HCT116 (cell line): ENCODE measurements around the gene ZNF207. TPM values are rescaled to one million over a fixed set of nuclear protein-coding genes. Genes with fewer than 3 reads are reported as not detected.
"Not testable (repeated sequence)": the region's sequence is repeated elsewhere in the genome, so short reads cannot be mapped to it uniquely, and the experiment has no call there.

Experiments used
- ATAC-seq: fragments of 200-7000 bp; cut with Tn5 transposase; 2 replicates; pipeline ENCODE4 v1.9.1; 2020; ENCODE audit warnings: mild to moderate bottlenecking, moderate library complexity
- BruUV-seq: library from RNA; stranded (reverse); fragments of 400-500 nt; replicated peaks from 2 replicates; lab custom pipeline; 2021; lab: Mats Ljungman, UMichigan
- CTCF ChIA-PET: fragments of 300-600 bp; sonication (Branson Sonifier 250); formaldehyde crosslinking; loops from one replicate; lab custom pipeline; 2021; ENCODE audit warnings: antibody characterized with exemption; lab: Charles Lee
- POLR2A ChIA-PET: fragments of 300-600, 350-600 bp; sonication (Branson Sonifier 250); formaldehyde crosslinking; loops from one replicate; lab custom pipeline; 2021; ENCODE audit warnings: antibody characterized with exemption; lab: Charles Lee
- RAD21 ChIA-PET, 2 experiments: fragments of 300-600 bp; sonication (Branson Sonifier 250); formaldehyde crosslinking; loops; one replicate each; lab custom pipeline; 2023; ENCODE audit warnings: low total read pairs in 2 of 2; ENCODE audit not compliant: uncharacterized antibody in 2 of 2, unreplicated experiment in 2 of 2, low non-redundant PET in 1 of 2; lab: Charles Lee
- DNase-seq: peaks from one replicate; pipeline ENCODE4 v3.0.0-alpha.2; 2010; ENCODE audit warnings: low read depth, low spot score
- H2AFZ ChIP-seq: fragments of 200-600 bp; shearing (Covaris generic), sonication (generic); 2 replicates; pipeline ENCODE4 v1.6.1; 2017; ENCODE audit warnings: low read depth, mixed run types, mixed read lengths, antibody characterized with exemption, low read length; ENCODE audit not compliant: poor library complexity, severe bottlenecking
- H3K27ac ChIP-seq: 2 replicates; pipeline ENCODE4 v1.5.1; 2012; ENCODE audit warnings: low read depth, low read length
- H3K27me3 ChIP-seq: fragments of 200-600 bp; sonication (generic); 2 replicates; pipeline ENCODE4 v1.6.1; 2016; ENCODE audit warnings: mixed run types, low read length, mixed read lengths; ENCODE audit not compliant: insufficient read depth
- H3K36me3 ChIP-seq, 2 experiments: fragments of 200-500 bp in 1 of 2; fragments of 200-600 bp in 1 of 2; sonication (Bioruptor generic) in 1 of 2; sonication (generic) in 1 of 2; 2 replicates each; pipeline versions ENCODE4 v1.5.1 to v1.6.1; 2014 to 2016; ENCODE audit warnings: low read length in 2 of 2, inconsistent platforms in 1 of 2, mixed read lengths in 1 of 2, mixed run types in 1 of 2; ENCODE audit not compliant: insufficient read depth in 2 of 2, control insufficient read depth in 1 of 2
- H3K4me1 ChIP-seq, 2 experiments: fragments of 200-600 bp in 1 of 2; sonication (generic) in 1 of 2; 2 replicates each; pipeline versions ENCODE4 v1.5.1 to v1.6.1; 2012 to 2017; ENCODE audit warnings: low read length in 2 of 2, inconsistent platforms in 1 of 2, mild to moderate bottlenecking in 1 of 2, mixed read lengths in 1 of 2, mixed run types in 1 of 2, moderate library complexity in 1 of 2; ENCODE audit not compliant: insufficient read depth in 2 of 2, control insufficient read depth in 1 of 2
- H3K4me2 ChIP-seq: fragments of 200-600 bp; sonication (generic); 2 replicates; pipeline ENCODE4 v1.6.1; 2017; ENCODE audit warnings: mixed run types, low read length, mixed read lengths
- H3K4me3 ChIP-seq, 2 experiments: fragments of 200-600 bp in 1 of 2; sonication (generic) in 1 of 2; replicated peaks in 1 of 2; 2 replicates each; pipeline ENCODE4 v1.5.1; 2011 to 2016; ENCODE audit warnings: low read length in 2 of 2, control low read depth in 1 of 2, low read depth in 1 of 2, mild to moderate bottlenecking in 1 of 2, mixed read lengths in 1 of 2, mixed run types in 1 of 2
- H3K79me2 ChIP-seq: fragments of 200-600 bp; sonication (generic); 2 replicates; pipeline ENCODE4 v1.6.1; 2017; ENCODE audit warnings: mild to moderate bottlenecking, mixed run types, low read length, moderate library complexity, mixed read lengths; ENCODE audit not compliant: insufficient read depth
- H3K9ac ChIP-seq: fragments of 200-600 bp; sonication (generic); 2 replicates; pipeline ENCODE4 v1.6.1; 2016; ENCODE audit warnings: low read length, mixed read lengths
- H3K9me2 ChIP-seq: fragments of 200-600 bp; sonication (generic), shearing (Covaris generic); 2 replicates; pipeline ENCODE4 v1.6.1; 2017; ENCODE audit warnings: mixed run types, mild to moderate bottlenecking, moderate library complexity; ENCODE audit not compliant: insufficient read depth
- H3K9me3 ChIP-seq, 2 experiments: fragments of 200-500 bp in 1 of 2; fragments of 200-600 bp in 1 of 2; sonication (Bioruptor generic) in 1 of 2; sonication (generic) in 1 of 2; 2 replicates each; pipeline ENCODE4 v1.6.1; 2014 to 2017; ENCODE audit warnings: low read length in 2 of 2, mixed read lengths in 2 of 2, inconsistent platforms in 1 of 2, low read depth in 1 of 2, mild to moderate bottlenecking in 1 of 2, mixed run types in 1 of 2, moderate library complexity in 1 of 2; ENCODE audit not compliant: control insufficient read depth in 1 of 2, insufficient read depth in 1 of 2
- H4K20me1 ChIP-seq: fragments of 200-600 bp; sonication (generic), shearing (Covaris generic); 2 replicates; pipeline ENCODE4 v1.6.1; 2017; ENCODE audit warnings: mixed run types, mild to moderate bottlenecking, moderate library complexity; ENCODE audit not compliant: insufficient read depth
- CEBPB ChIP-seq: IDR thresholded peaks from 2 replicates; pipeline ENCODE4 v1.6.1; 2012; ENCODE audit warnings: low read depth
- CTCF ChIP-seq, 3 experiments: fragments of 200-600 bp in 1 of 3; sonication (generic) in 1 of 3; IDR thresholded peaks in 2 of 3; conservative IDR thresholded peaks in 1 of 3; 2 replicates each; pipeline ENCODE4 v1.5.1; 2012 to 2017; ENCODE audit warnings: low read depth in 2 of 3, low read length in 2 of 3, antibody characterized with exemption in 1 of 3, borderline replicate concordance in 1 of 3, control low read depth in 1 of 3, mild to moderate bottlenecking in 1 of 3, mixed read lengths in 1 of 3, mixed run types in 1 of 3, moderate library complexity in 1 of 3; ENCODE audit not compliant: insufficient read depth in 1 of 3
- POLR2AphosphoS5 ChIP-seq: IDR thresholded peaks from 2 replicates; pipeline ENCODE4 v1.6.1; 2011; ENCODE audit warnings: mild to moderate bottlenecking, low read depth, low read length, moderate library complexity
- RAD21 ChIP-seq: IDR thresholded peaks from 2 replicates; pipeline ENCODE4 v1.6.1; 2012; ENCODE audit warnings: low read depth, mild to moderate bottlenecking
- SRF ChIP-seq: IDR thresholded peaks from 2 replicates; pipeline ENCODE4 v1.6.1; 2012; ENCODE audit warnings: low read depth
- ZBTB33 ChIP-seq: IDR thresholded peaks from 2 replicates; pipeline ENCODE4 v1.6.1; 2011; ENCODE audit warnings: mild to moderate bottlenecking, low read length, moderate library complexity; ENCODE audit not compliant: insufficient replicate concordance; ENCODE audit errors: extremely low read depth
- ZNF274 ChIP-seq: fragments of 200-500 bp; sonication (Bioruptor generic); IDR thresholded peaks from 2 replicates; pipeline ENCODE4 v1.6.1; 2014; ENCODE audit warnings: mild to moderate bottlenecking, low read depth, low read length, inconsistent platforms
- intact Hi-C: fragments of 100-400 bp; cut with micrococcal nuclease; formaldehyde crosslinking; loops from 2 replicates; pipeline ENCODE4 v1.10.0; 2022
- total RNA-seq: library from RNA; stranded (reverse); gene quantifications from one replicate; pipeline ENCODE4 v1.2.1, GENCODE V29; 2021; ENCODE audit not compliant: unreplicated experiment

The ZNF207 gene
- total RNA-seq, 1 experiment from 2014 or later, result 181 TPM

GRCh38 chr17:32318071-32318470 lies 31.9 kb upstream of the ZNF207 start:
- Histone ChIP-seq H3K4me3 (no peak overlapping the region), H3K4me2 (no peak overlapping the region), H3K27me3 (no peaks in the 10 kb centered on the region), H4K20me1 (no peaks in the 10 kb centered on the region), H3K9me3 (no peaks in the 10 kb centered on the region), H3K27ac (no peak overlapping the region), H3K79me2 (no peaks in the 10 kb centered on the region), H3K9ac (no peak overlapping the region), H3K36me3 (no peaks in the 10 kb centered on the region), H3K9me2 (no peaks in the 10 kb centered on the region), H2AFZ (no peak overlapping the region), H3K4me1 (no peaks in the 10 kb centered on the region)
- POLR2A ChIA-PET, result no interaction called here
- DNase-seq (no peak), ATAC-seq (no peak)
- TF ChIP-seq ZNF274 (no peak), CEBPB (no peak), ZBTB33 (no peak)
- BruUV-seq, result no TSS peak
- RAD21 ChIA-PET, result interaction anchor here in 1 of 2 experiments (2.5 kb wide), 1 partner anchor 65 kb away, joined by 10 read pairs; no protein-coding TSS in a partner anchor
- CTCF ChIA-PET, result interaction anchor here (0.7 to 3.3 kb wide), 2 partner anchors 11 to 65 kb away, joined by 3 to 17 read pairs; no protein-coding TSS in a partner anchor
- intact Hi-C loops, result loop anchor here (5.0 kb wide), 1 partner anchor 111 kb away; no protein-coding TSS in a partner anchor

GRCh38 chr17:32319548-32319905 lies 30.4 kb upstream of the ZNF207 start:
- no TSS peak for BruUV-seq
- ATAC-seq, result peak; percentile 99
- intact Hi-C loops, result loop anchor here (1.0 to 5.0 kb wide), 2 partner anchors 66 to 112 kb away; no protein-coding TSS in a partner anchor
- no peaks in the 10 kb centered on the region for H3K9me3 ChIP-seq
- no peak overlapping the region for H3K9ac ChIP-seq
- no peaks in the 10 kb centered on the region for H3K9me2 ChIP-seq
- no peak overlapping the region for H2AFZ ChIP-seq
- H3K79me2 ChIP-seq, result no peaks in the 10 kb centered on the region
- POLR2A ChIA-PET, result no interaction called here
- TF ChIP-seq SRF, result no peak
- TF ChIP-seq POLR2AphosphoS5, result no peak
- peak; percentile 87 for TF ChIP-seq RAD21
- peak; percentile 74 to 99 (median 96) for TF ChIP-seq CTCF (IDR thresholded peaks at IDR 0.05 in 2 of 3, conservative IDR thresholded peaks at IDR 0.05 in 1 of 3; ENCODE audit: borderline replicate concordance in 1 of 3, insufficient read depth in 1 of 3, low read depth in 2 of 3, low read length in 2 of 3)
- TF ChIP-seq, all 23 proteins: peak for 2
- RAD21 ChIA-PET, result interaction anchor here in 1 of 2 experiments (2.5 kb wide), 1 partner anchor 66 kb away, joined by 10 read pairs; no protein-coding TSS in a partner anchor
- no peak overlapping the region for H3K4me2 ChIP-seq
- H3K27ac ChIP-seq, result no peak overlapping the region
- peak; percentile 38 for DNase-seq
- no peaks in the 10 kb centered on the region for H3K36me3 ChIP-seq
- no peak overlapping the region for H3K4me3 ChIP-seq
- no peaks in the 10 kb centered on the region for H4K20me1 ChIP-seq
- CTCF ChIA-PET, result interaction anchor here (1.1 to 3.3 kb wide), 2 partner anchors 9 to 66 kb away, joined by 3 to 17 read pairs; no protein-coding TSS in a partner anchor
- H3K4me1 ChIP-seq, result no peaks in the 10 kb centered on the region
- no peaks in the 10 kb centered on the region for H3K27me3 ChIP-seq

- H3K9me3 ChIP-seq, H3K36me3 ChIP-seq, DNase-seq, POLR2A ChIA-PET, BruUV-seq, intact Hi-C loops, H3K4me1 ChIP-seq, H3K79me2 ChIP-seq, ATAC-seq, H3K4me2 ChIP-seq, H2AFZ ChIP-seq, H3K9ac ChIP-seq, H3K4me3 ChIP-seq, H3K27ac ChIP-seq, H3K9me2 ChIP-seq, H4K20me1 ChIP-seq, H3K27me3 ChIP-seq: not testable (repeated sequence)
- CTCF ChIA-PET, result interaction anchor here (1.1 to 3.3 kb wide), 2 partner anchors 8 to 67 kb away, joined by 3 to 17 read pairs; no protein-coding TSS in a partner anchor
- RAD21 ChIA-PET, result interaction anchor here in 1 of 2 experiments (2.5 kb wide), 1 partner anchor 67 kb away, joined by 10 read pairs; no protein-coding TSS in a partner anchor
Measured at GRCh38 chr17:32320080-32320479, 29.9 kb upstream of the ZNF207 start.
